GM21576 (cell line): ENCODE measurements around the gene KMT5C.

Source experiments
- ATAC-seq: cut with Tn5 transposase; IDR thresholded peaks from one replicate; pipeline ENCODE4 v1.9.1; 2021; ENCODE audit warnings: mild to moderate bottlenecking, moderate library complexity; ENCODE audit not compliant: unreplicated experiment

Gene KMT5C

DNA sequence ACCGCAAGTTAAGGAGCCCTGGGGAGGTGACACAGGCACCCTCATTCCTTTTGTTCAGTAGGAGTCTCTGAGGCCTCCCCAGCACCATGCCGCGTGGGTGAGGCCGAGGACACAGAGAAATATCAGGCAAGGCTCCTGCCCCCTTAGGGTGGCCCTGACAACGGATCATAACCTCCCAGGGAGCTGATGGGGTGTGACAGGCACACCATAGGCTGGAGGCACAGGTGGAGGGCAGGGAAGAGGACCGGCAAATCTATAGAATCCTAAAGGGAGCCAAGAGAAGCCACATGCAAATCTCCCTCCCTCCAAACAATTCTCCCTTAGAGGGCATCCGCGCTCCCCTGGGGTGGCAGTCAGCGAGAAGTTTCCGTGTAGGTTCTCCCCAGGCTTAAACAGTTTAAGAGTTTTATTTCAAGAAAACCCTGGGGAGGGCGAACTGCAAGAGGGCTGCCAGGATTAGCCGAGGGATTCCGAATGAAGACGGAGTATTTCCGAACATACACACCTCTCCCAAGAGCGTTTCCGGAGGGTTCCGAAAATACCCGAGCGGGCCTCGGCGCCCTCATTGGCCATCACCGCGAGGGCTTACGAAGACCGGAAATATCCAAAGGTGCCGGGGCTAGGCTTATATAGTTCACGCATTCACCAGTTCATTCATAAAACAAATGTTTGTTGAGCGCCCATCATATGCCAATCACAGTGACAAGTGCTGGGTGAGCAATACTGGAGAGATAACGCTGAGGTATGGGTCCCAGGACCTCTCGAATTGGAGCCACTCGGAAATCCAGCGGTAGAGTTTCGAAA lies 45.4 kb downstream of the KMT5C start:
- peak; percentile 41 for ATAC-seq

DNA sequence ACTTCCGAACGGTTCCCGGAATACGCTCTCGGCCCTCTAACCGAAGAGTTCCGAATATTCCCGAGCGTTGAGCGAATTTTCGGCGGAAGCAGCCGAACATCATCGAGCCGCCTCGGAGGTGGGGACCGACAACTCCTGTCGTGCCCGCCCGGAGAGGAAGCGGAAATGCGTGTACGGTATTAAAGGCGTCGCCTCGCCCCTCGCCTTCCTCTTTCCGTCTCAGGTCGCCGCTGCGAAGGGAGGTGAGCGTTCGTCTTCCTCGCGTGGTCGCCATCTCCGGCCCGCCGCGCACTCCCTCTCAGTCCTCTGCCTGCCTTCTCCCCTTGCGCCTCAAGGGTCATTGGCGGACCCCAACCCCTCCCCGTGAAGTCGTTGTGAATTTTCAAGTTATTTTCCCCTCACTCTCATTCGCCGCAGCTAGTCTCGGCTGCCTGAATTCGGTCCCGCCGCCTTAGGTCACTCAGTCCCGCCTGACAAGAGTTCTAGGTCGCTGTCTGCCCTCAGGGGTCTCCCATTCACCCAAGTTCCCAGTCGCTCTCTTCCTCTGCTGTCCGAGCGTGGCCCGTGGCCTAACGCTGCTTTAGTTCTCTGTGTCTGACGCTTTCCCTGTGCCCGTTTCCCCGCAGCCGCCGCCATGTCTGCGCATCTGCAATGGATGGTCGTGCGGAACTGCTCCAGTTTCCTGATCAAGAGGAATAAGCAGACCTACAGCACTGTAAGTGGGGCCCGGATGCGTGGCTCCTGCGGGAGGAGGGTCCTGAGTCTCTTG lies 46.2 kb downstream of the KMT5C start, which contains the start of gene RPL28:
RPL28 (plus strand) TSS at position 209 of the 769 bp plus-strand sequence; CDS start at position 635, 426 bp downstream.
- ATAC-seq, result peak; percentile 57

GRCh38 chr19:55386493-55386971 lies 46.9 kb downstream of the KMT5C start:
- ATAC-seq, result no peak

DNA sequence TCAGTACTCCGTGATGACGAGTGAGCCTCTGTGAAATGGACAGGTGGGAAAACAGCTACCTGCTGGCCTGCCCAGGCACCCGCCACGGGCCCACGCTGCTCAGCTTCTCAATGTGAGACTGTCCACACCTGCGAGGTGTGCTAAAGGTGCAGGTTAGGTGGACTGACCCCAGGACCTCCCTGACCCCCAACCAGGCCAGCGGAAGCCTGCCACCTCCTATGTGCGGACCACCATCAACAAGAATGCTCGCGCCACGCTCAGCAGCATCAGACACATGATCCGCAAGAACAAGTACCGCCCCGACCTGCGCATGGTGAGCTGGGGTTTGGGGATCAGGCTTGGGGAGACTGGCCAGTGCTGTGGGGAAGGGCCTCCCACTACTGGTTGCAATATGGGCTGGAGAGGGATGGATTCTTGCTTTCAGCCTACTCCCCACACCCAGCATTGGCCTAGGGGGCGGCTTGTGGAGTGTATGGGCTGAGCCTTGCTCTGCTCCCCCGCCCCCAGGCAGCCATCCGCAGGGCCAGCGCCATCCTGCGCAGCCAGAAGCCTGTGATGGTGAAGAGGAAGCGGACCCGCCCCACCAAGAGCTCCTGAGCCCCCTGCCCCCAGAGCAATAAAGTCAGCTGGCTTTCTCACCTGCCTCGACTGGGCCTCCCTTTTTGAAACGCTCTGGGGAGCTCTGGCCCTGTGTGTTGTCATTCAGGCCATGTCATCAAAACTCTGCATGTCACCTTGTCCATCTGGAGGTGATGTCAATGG lies 48.2 kb downstream of the KMT5C start:
- ATAC-seq, result no peak

DNA sequence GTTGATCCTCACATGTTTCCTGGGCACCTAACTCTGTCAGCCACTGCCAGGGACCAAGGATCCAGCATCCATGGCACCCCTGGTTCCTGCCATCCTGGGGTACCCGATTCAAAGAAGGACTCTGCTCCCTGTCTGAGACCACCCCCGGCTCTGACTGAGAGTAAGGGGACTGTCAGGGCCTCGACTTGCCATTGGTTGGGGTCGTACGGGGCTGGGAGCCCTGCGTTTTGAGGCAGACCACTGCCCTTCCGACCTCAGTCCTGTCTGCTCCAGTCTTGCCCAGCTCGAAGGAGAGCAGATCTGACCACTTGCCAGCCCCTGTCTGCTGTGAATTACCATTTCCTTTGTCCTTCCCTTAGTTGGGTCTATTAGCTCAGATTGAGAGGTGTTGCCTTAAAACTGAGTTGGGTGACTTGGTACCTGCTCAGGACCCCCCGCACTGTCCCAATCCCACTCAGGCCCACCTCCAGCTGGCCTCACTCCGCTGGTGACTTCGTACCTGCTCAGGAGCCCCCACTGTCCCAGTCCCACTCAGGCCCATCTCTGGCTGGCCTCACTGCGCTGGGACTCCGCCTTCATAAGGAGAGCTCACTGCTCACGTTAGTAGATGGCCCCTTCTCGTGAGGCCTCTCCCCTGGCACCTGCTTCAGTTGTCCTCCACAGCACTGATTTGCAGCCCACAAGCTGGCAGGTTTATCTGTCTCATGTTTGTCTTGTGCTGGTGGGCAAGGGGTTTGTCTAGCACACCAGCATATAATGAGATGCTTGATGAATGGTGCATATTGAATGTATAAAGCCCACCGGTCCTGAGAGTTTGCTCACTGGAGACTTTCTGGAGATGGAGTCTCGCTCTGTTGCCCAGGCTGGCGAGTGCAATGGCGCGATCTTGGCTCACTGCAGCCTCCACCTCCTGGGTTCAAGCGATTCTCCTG lies 50.0 kb downstream of the KMT5C start:
- ATAC-seq, result no peak

GRCh38 chr19:55390461-55390880 lies 50.8 kb downstream of the KMT5C start:
- no peak for ATAC-seq

- no peak for ATAC-seq
Measured at GRCh38 chr19:55391191-55391670, 51.6 kb downstream of the KMT5C start.

DNA sequence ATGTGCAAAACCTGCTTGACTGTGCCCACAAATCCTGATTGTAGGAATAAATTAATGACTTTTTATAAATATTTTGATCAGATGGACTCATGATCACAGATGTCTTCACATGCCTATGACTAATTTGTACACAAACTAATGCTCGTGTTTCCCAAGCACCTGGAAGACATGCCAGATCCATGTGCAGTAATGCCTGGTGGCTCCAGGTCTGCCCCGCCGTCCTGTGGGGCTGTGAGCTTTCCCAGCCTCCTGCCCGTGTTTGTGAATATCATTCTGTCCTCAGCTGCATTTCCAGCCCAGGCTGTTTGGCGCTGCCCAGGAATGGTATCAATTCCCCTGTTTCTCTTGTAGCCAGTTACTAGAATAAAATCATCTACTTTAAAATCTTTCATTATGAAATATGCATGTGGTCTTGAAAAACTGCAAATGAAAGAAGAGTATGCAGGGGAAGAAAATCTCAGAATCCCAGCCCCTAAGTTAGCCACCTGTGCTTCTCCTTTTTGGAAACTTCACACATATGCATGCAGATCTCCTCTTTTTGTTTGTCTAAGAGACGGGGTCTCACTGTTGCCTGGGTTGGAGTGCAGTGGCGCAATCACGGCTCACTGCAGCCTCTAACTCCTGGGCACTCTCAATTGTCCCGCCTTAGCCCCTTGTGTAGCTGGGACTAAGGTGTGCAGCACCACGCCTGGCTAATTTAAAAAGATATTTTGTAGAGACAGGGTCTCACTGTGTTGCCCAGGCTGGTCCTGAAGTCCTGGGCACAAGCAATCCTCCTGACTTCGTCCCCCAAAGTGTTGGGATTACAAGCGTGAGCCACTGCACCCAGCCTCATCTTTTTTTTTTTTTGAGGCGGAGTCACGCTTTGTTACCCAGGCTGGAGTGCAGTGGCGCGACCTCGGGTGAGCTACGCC lies 52.3 kb downstream of the KMT5C start:
- ATAC-seq, result no peak

DNA sequence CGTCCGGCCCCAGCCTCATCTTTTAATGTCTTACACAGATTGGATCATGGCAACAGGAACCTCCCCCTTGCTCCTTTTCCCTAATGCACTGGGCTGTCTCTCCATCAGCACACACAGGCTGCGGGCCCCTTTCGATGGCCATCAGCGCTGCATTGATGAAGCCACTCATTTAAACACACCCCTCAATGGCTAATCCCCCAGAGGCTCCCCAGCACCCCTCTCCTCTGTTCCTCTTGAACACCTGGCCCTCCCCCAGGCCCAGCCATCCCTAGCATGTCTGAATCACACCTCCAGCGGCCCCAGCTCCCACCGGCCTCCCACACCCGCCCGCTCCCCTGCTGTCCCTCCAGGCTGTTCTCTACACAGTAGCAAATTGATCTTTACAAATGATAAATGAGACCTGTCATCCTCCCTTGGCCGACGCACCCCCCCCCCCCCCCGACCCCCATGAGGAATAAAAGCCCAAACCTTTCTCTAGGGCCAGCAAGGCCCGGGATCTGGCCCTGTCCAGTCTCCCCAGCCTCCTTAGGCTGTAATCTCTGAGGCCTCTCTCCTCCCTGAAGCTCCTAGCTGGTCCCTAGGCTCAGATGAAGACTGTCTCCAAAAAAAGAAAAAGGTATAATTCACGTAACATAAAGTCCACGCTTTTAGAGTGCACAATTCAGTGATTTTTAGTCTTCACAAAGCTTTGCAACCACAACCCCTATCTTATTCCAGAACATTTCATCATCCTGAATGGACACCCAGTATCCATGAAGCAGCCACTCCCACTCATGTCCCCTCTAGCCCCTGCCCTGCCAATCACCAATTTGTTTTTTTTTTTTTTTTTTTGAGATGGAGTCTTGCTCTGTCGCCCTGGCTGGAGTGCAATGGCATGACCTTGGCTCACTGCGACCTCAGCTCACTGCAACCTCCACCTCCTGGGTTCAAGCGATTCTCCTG lies 53.4 kb downstream of the KMT5C start:
- ATAC-seq, result no peak
